ENCODE results near the gene TBC1D4.

GRCh38 chr13:75461314-75461713 is 20.7 kb downstream of the TBC1D4 start:
- TF ChIP-seq, protein P1, sequence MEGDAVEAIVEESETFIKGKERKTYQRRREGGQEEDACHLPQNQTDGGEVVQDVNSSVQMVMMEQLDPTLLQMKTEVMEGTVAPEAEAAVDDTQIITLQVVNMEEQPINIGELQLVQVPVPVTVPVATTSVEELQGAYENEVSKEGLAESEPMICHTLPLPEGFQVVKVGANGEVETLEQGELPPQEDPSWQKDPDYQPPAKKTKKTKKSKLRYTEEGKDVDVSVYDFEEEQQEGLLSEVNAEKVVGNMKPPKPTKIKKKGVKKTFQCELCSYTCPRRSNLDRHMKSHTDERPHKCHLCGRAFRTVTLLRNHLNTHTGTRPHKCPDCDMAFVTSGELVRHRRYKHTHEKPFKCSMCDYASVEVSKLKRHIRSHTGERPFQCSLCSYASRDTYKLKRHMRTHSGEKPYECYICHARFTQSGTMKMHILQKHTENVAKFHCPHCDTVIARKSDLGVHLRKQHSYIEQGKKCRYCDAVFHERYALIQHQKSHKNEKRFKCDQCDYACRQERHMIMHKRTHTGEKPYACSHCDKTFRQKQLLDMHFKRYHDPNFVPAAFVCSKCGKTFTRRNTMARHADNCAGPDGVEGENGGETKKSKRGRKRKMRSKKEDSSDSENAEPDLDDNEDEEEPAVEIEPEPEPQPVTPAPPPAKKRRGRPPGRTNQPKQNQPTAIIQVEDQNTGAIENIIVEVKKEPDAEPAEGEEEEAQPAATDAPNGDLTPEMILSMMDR (conservative IDR thresholded peaks at IDR 0.05; ENCODE audit: low read depth, low read length) = no peak
- no peak for TF ChIP-seq EZH2 (IDR thresholded peaks at IDR 0.05; ENCODE audit: low read length, unreplicated experiment)
- TF ChIP-seq EZH2phosphoT487 (IDR thresholded peaks at IDR 0.05; ENCODE audit: borderline replicate concordance, low read length) = no peak
